Measurements from ENCODE around the gene PHACTR3. TPM values are rescaled to one million over a fixed set of nuclear protein-coding genes. Genes with fewer than 3 reads are reported as not detected.

Gene PHACTR3
- total RNA-seq, 1 donor from 2014 or later, result 0.14 TPM

GRCh38 chr20:59602546-59603080, 1.7 kb upstream of the PHACTR3 start:
- H3K4me1 ChIP-seq (ENCODE audit: insufficient read depth, low read length), result no peaks in the 10 kb centered on the region
- no peaks in the 10 kb centered on the region for H3K9me3 Mint-ChIP-seq (ENCODE audit: unreplicated experiment)

GRCh38 chr20:59603176-59603575, 1.2 kb upstream of the PHACTR3 start:
- Histone ChIP-seq H3K9me3 (ENCODE audit: insufficient read depth, low read depth, low read length) (no peaks in the 10 kb centered on the region), H4K20me1 (ENCODE audit: insufficient read depth, low read length) (no peaks in the 10 kb centered on the region)
- no peaks in the 10 kb centered on the region for H3K9me3 Mint-ChIP-seq (ENCODE audit: unreplicated experiment)

More at GRCh38 chr20:59602546-59603080, 1.7 kb upstream of the PHACTR3 start:
- no peak overlapping the region for H3K27ac ChIP-seq (ENCODE audit: low read depth, low read length)
- DNase-seq (ENCODE audit: low read depth) (no peak), FAIRE-seq (no peak)
- no peaks in the 10 kb centered on the region for H4K20me1 ChIP-seq (ENCODE audit: insufficient read depth, low read length)
- H3K27me3 ChIP-seq (ENCODE audit: insufficient read depth, low read length), result peaks cover 6% of the 10 kb centered on the region
- no peaks in the 10 kb centered on the region for H3K79me2 ChIP-seq (ENCODE audit: insufficient read depth, low read length)
- no peaks in the 10 kb centered on the region for H3K4me1 Mint-ChIP-seq (ENCODE audit: low read depth, unreplicated experiment)
- no peak overlapping the region for H3K9ac ChIP-seq (ENCODE audit: low read length)
- no peak for TF ChIP-seq CTCF (IDR thresholded peaks at IDR 0.05; ENCODE audit: insufficient read depth, low read depth, low read length)
- no peak for TF ChIP-seq EZH2 (IDR thresholded peaks at IDR 0.05; ENCODE audit: insufficient read depth, low read length)
- no peaks in the 10 kb centered on the region for H3K9me3 ChIP-seq (ENCODE audit: insufficient read depth, low read depth, low read length)
- H3K27me3 Mint-ChIP-seq (ENCODE audit: low read depth, unreplicated experiment), result peaks cover 85% of the 10 kb centered on the region
- H3K36me3 ChIP-seq (ENCODE audit: insufficient read depth, low read length), result no peaks in the 10 kb centered on the region
- no peak overlapping the region for H3K4me3 ChIP-seq (ENCODE audit: insufficient read depth, low read depth, low read length)
- no peak overlapping the region for H3K27ac Mint-ChIP-seq (ENCODE audit: unreplicated experiment)
- no peak overlapping the region for H3K4me2 ChIP-seq (ENCODE audit: low read length)
- H2AFZ ChIP-seq (ENCODE audit: low read depth, low read length), result no peak overlapping the region
- H3K4me3 Mint-ChIP-seq (ENCODE audit: unreplicated experiment), result no peak overlapping the region
- H3K36me3 Mint-ChIP-seq (ENCODE audit: low read depth, unreplicated experiment), result no peaks in the 10 kb centered on the region

More at GRCh38 chr20:59603176-59603575, 1.2 kb upstream of the PHACTR3 start:
- Histone ChIP-seq H3K27me3 (ENCODE audit: insufficient read depth, low read length) (peaks cover 6% of the 10 kb centered on the region), H3K4me3 (ENCODE audit: insufficient read depth, low read depth, low read length) (no peak overlapping the region), H3K4me1 (ENCODE audit: insufficient read depth, low read length) (no peaks in the 10 kb centered on the region), H3K9ac (ENCODE audit: low read length) (no peak overlapping the region), H2AFZ (ENCODE audit: low read depth, low read length) (no peak overlapping the region), H3K36me3 (ENCODE audit: insufficient read depth, low read length) (no peaks in the 10 kb centered on the region), H3K27ac (ENCODE audit: low read depth, low read length) (no peak overlapping the region), H3K4me2 (ENCODE audit: low read length) (no peak overlapping the region), H3K79me2 (ENCODE audit: insufficient read depth, low read length) (no peaks in the 10 kb centered on the region)
- no peak for FAIRE-seq
- Mint-ChIP-seq H3K4me1 (ENCODE audit: low read depth, unreplicated experiment) (no peaks in the 10 kb centered on the region), H3K27ac (ENCODE audit: unreplicated experiment) (no peak overlapping the region), H3K36me3 (ENCODE audit: low read depth, unreplicated experiment) (no peaks in the 10 kb centered on the region), H3K27me3 (ENCODE audit: low read depth, unreplicated experiment) (peaks cover 85% of the 10 kb centered on the region), H3K4me3 (ENCODE audit: unreplicated experiment) (no peak overlapping the region)
- DNase-seq (ENCODE audit: low read depth), result no peak
- TF ChIP-seq EZH2 (IDR thresholded peaks at IDR 0.05; ENCODE audit: insufficient read depth, low read length), result no peak
- TF ChIP-seq CTCF (IDR thresholded peaks at IDR 0.05; ENCODE audit: insufficient read depth, low read depth, low read length), result no peak

Data from astrocyte (in vitro differentiated cells and primary cell).